NCI-H1436 (cell line): ENCODE measurements around the gene SNX21.
A peak's percentile ranks its signal among the peaks of the same experiment; 100 is the strongest.

Experiments
- DNase-seq: peaks from one replicate; lab custom pipeline; 2025; lab: John Stamatoyannopoulos, UW

SNX21 gene

GRCh38 chr20:45882469-45883099, 49.0 kb downstream of the SNX21 start:
- DNase-seq = no peak

- no peak for DNase-seq
Observed at GRCh38 chr20:45883100-45883469, 49.5 kb downstream of the SNX21 start.

- DNase-seq = no peak
Observed at GRCh38 chr20:45886590-45887345, 53.2 kb downstream of the SNX21 start.

- DNase-seq = no peak
Observed at GRCh38 chr20:45887346-45887715, 53.7 kb downstream of the SNX21 start, which contains the start of gene SPATA25. Gene SPATA25 (minus strand): TSS chr20:45887622. CDS start chr20:45887590, 32 bp downstream.

GRCh38 chr20:45888681-45889080, 55.1 kb downstream of the SNX21 start:
- DNase-seq = no peak

GRCh38 chr20:45890077-45890984, 56.7 kb downstream of the SNX21 start:
- no peak for DNase-seq

GRCh38 chr20:45890985-45891983, 57.7 kb downstream of the SNX21 start, which contains the start of the genes CTSA and NEURL2:
Gene CTSA (plus strand): TSS chr20:45891335. CDS start chr20:45891569, 234 bp downstream.
Gene NEURL2 (minus strand): TSS chr20:45891208. CDS start chr20:45890991, 217 bp downstream.
- peak; percentile 75 for DNase-seq

GRCh38 chr20:45892049-45892825, 58.6 kb downstream of the SNX21 start:
- DNase-seq = no peak
